H1 (cell line): ENCODE data around the gene BRI3BP. TPM values are rescaled to one million over a fixed set of nuclear protein-coding genes. Genes with fewer than 3 reads are reported as not detected.

Experiments
- ASH2L ChIP-seq: fragments of 200-600, 300-600 bp; sonication (generic); IDR thresholded peaks from one replicate; pipeline ENCODE4 v1.7.1; 2017; ENCODE audit warnings: low read length
- RFX5 ChIP-seq: IDR thresholded peaks from 2 replicates; pipeline ENCODE4 v1.6.1; 2011; ENCODE audit warnings: low read depth, low read length, improper control_type of control experiment, borderline replicate concordance
- polyA plus RNA-seq, 7 experiments: library from polyadenylated mRNA; depleted of rRNA in 3 of 7; stranded (reverse) in 5 of 7; unstranded in 2 of 7; fragments of >200 nt in 5 of 7; fragments of 200-250 nt in 2 of 7; gene quantifications; 1 replicate in 5 of 7; 2 replicates in 1 of 7; 4 replicates in 1 of 7; pipeline versions ENCODE4 v1.2.1 to v1.2.3, GENCODE V29; 2011 to 2013; ENCODE audit warnings: missing spikeins in 2 of 7, mixed read lengths in 2 of 7
- total RNA-seq: library from RNA; stranded (reverse); fragmentation: NEBNext Ultra II Directional; extraction: Animal tissue kit (Norgen Biotek cat#: 25700); gene quantifications from 2 replicates; pipeline ENCODE4 v1.2.1, GENCODE V29; 2021

The BRI3BP gene
- total and polyA plus RNA-seq, 2 of the 8 experiments (the other 6 are each of a cell fraction or from before 2014, with no cell fraction given) = 5.4 to 14.2 TPM

GRCh38 chr12:125069616-125070015, 76.2 kb downstream of the BRI3BP start (continued):
- TF ChIP-seq ASH2L (no peak), RFX5 (no peak)
